ENCODE data around the gene MEIS1. TPM values are rescaled to one million over a fixed set of nuclear protein-coding genes. Genes with fewer than 3 reads are reported as not detected.

MEIS1 gene
- total RNA-seq, 3 donors from 2014 or later (not counting 1 experiment from before 2014, with no cell fraction given), result 2.0 to 5.4 (median 3.6) TPM

DNA sequence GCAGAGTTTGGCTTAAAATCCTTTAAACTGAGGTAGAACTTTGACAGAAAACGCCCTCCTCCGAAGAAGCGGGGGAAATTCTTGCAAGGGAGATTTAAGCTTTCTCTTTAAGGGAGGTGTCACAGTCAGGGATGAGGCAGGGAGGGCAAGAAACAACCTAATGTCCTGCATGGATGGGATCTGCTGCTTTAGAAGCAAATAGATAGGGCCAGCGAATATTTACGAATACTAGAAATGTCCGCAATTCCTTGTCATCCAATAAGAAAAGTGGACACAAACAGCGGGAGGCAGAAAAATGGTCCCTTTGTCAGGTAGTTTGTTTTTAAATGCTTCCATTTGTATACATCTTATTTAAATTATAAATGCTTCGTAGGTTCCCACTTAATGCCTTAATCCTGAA lies 12.0 kb downstream of the MEIS1 start:
- DNase-seq (no peak), ATAC-seq (no peak)
- WGBS (ENCODE audit: insufficient coverage), result 77% methylated on average over 7 of the region's 8 CpGs
- Mint-ChIP-seq H3K4me1 (no peaks in the 10 kb centered on the region), H3K4me3 (no peak overlapping the region), H3K27me3 (ENCODE audit: low read depth in 2 of 2) (peaks cover 21 to 34% of the 10 kb centered on the region in 2 donors), H3K9me3 (no peaks in the 10 kb centered on the region), H3K27ac (no peak overlapping the region), H3K36me3 (no peaks in the 10 kb centered on the region)
- Histone ChIP-seq H3K27ac (ENCODE audit: low read length) (no peak overlapping the region), H3K4me3 (ENCODE audit: low read length) (no peak overlapping the region), H3K36me3 (ENCODE audit: control insufficient read depth, insufficient read depth, low read length) (no peaks in the 10 kb centered on the region), H3K4me1 (ENCODE audit: control insufficient read depth, insufficient read depth, low read length) (peaks cover 9% of the 10 kb centered on the region), H3K27me3 (ENCODE audit: control insufficient read depth, insufficient read depth, low read length) (peaks cover 13% of the 10 kb centered on the region), H3K9me3 (ENCODE audit: control insufficient read depth, insufficient read depth, low read length) (peaks cover 2% of the 10 kb centered on the region)
- TF ChIP-seq, protein P1, sequence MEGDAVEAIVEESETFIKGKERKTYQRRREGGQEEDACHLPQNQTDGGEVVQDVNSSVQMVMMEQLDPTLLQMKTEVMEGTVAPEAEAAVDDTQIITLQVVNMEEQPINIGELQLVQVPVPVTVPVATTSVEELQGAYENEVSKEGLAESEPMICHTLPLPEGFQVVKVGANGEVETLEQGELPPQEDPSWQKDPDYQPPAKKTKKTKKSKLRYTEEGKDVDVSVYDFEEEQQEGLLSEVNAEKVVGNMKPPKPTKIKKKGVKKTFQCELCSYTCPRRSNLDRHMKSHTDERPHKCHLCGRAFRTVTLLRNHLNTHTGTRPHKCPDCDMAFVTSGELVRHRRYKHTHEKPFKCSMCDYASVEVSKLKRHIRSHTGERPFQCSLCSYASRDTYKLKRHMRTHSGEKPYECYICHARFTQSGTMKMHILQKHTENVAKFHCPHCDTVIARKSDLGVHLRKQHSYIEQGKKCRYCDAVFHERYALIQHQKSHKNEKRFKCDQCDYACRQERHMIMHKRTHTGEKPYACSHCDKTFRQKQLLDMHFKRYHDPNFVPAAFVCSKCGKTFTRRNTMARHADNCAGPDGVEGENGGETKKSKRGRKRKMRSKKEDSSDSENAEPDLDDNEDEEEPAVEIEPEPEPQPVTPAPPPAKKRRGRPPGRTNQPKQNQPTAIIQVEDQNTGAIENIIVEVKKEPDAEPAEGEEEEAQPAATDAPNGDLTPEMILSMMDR (IDR thresholded peaks at IDR 0.05), result no peak
- intact Hi-C loops (cut with micrococcal nuclease), result no loop called here

DNA sequence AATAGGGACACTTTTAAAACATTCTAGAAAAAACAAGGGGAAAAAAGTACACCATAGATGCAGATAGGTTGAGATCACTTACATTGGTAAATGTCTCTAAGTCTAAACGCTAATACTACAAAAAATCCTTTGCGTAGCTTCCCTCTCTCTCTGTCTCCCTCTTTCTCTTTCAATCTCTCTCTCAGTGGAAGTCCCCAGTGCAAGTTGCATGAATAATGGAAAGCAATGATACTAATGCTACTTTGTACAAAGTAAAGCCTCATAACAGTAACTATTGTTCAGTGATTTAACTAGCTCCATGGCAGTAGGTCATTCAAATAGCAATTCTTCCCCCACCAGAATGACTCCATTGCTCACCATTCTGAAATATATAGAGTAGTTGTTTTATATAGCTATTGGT lies 12.8 kb downstream of the MEIS1 start:
- intact Hi-C loops (cut with micrococcal nuclease), result no loop called here
- no peak for ATAC-seq
- Histone ChIP-seq H3K4me1 (ENCODE audit: control insufficient read depth, insufficient read depth, low read length) (peaks cover 9% of the 10 kb centered on the region), H3K27ac (ENCODE audit: low read length) (no peak overlapping the region), H3K9me3 (ENCODE audit: control insufficient read depth, insufficient read depth, low read length) (peaks cover 2% of the 10 kb centered on the region), H3K4me3 (ENCODE audit: low read length) (no peak overlapping the region), H3K27me3 (ENCODE audit: control insufficient read depth, insufficient read depth, low read length) (peaks cover 13% of the 10 kb centered on the region), H3K36me3 (ENCODE audit: control insufficient read depth, insufficient read depth, low read length) (no peaks in the 10 kb centered on the region)
- H3K27ac Mint-ChIP-seq, result no peak overlapping the region
- no peak for DNase-seq
- no peaks in the 10 kb centered on the region for H3K36me3 Mint-ChIP-seq
- H3K4me1 Mint-ChIP-seq, result no peaks in the 10 kb centered on the region
- TF ChIP-seq, protein P1 (IDR thresholded peaks at IDR 0.05), result no peak
- WGBS (ENCODE audit: insufficient coverage), result 80% methylated on average over 2 of the region's 2 CpGs
- H3K27me3 Mint-ChIP-seq (ENCODE audit: low read depth in 2 of 2), result peaks cover 18 to 29% of the 10 kb centered on the region in 2 donors
- H3K4me3 Mint-ChIP-seq, result no peak overlapping the region
- H3K9me3 Mint-ChIP-seq, result no peaks in the 10 kb centered on the region

DNA sequence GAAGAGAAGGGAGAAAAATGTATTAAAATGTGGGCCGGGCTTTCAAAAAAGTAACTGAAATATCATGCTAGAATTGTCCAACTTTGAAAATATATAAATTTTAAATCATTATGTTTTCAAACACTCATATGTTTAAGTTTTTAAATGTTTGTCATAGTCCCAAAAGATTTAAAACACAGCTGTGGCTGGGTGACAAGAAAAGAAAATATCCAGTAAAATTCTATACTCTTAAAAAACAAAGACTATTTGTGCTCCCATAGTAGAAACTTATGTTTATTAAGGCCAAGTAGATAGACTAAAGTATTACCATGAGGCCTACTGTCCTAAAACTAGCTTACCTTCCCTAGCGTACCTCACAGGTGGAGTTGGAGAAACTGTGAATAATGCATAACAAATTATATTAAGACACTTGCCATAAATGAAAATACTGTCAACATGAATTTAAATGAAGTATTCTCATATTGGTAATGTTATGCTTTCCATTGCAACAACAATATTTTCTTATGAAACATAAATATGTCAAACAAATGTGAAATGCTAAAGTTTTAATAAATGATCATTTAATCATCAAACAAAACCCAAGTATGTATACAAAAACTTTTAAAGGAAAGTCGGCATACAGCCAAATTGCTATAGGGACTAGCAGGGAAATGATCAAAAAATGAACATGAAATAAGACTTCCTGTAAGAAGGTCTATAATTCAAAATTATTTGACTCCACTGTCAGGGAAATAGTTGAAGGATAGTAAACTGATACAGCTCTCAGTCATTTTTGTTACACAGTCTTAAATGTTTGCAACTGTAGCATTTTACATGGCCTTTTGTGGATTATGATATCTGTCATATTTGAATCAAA lies 13.4 kb downstream of the MEIS1 start:
- WGBS (ENCODE audit: insufficient coverage), result 20% methylated on average over 1 of the region's 3 CpGs
- DNase-seq (no peak), ATAC-seq (no peak)
- H3K4me1 ChIP-seq (ENCODE audit: control insufficient read depth, insufficient read depth, low read length), result peaks cover 9% of the 10 kb centered on the region
- Mint-ChIP-seq H3K4me1 (no peaks in the 10 kb centered on the region), H3K9me3 (no peaks in the 10 kb centered on the region), H3K27ac (no peak overlapping the region), H3K4me3 (no peak overlapping the region), H3K27me3 (ENCODE audit: low read depth in 2 of 2) (peaks cover 16 to 22% of the 10 kb centered on the region in 2 donors), H3K36me3 (no peaks in the 10 kb centered on the region)
- intact Hi-C loops (cut with micrococcal nuclease), result no loop called here
- no peaks in the 10 kb centered on the region for H3K36me3 ChIP-seq (ENCODE audit: control insufficient read depth, insufficient read depth, low read length)
- peaks cover 2% of the 10 kb centered on the region for H3K9me3 ChIP-seq (ENCODE audit: control insufficient read depth, insufficient read depth, low read length)
- H3K4me3 ChIP-seq (ENCODE audit: low read length), result no peak overlapping the region
- no peak overlapping the region for H3K27ac ChIP-seq (ENCODE audit: low read length)
- TF ChIP-seq, protein P1 (IDR thresholded peaks at IDR 0.05), result no peak
- H3K27me3 ChIP-seq (ENCODE audit: control insufficient read depth, insufficient read depth, low read length), result peaks cover 13% of the 10 kb centered on the region

DNA sequence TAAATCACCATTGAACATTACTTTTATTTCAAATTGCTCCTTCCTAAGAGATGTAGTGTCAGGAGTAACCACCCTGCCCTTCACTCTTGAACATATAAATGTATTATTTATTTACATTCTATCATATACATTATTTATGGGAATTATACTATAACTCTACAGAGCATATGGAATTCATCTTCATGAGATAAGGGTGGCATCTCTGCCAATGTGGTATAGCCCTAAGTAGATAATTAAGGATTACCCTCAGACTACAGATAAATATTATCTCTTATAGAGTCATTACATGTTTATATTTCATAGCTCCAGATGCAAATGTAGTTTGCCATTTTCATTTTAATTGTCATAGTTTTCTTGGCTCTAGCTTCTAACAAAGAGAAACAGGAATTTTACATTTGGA lies 17.3 kb downstream of the MEIS1 start:
- DNase-seq (no peak), ATAC-seq (no peak)
- H3K27me3 Mint-ChIP-seq (ENCODE audit: low read depth in 2 of 2), result peaks cover 8 to 9% of the 10 kb centered on the region in 2 donors
- H3K4me1 ChIP-seq (ENCODE audit: control insufficient read depth, insufficient read depth, low read length), result no peaks in the 10 kb centered on the region
- no peak overlapping the region for H3K4me3 ChIP-seq (ENCODE audit: low read length)
- intact Hi-C loops (cut with micrococcal nuclease), result no loop called here
- no peaks in the 10 kb centered on the region for H3K9me3 ChIP-seq (ENCODE audit: control insufficient read depth, insufficient read depth, low read length)
- peaks cover 2% of the 10 kb centered on the region for H3K27me3 ChIP-seq (ENCODE audit: control insufficient read depth, insufficient read depth, low read length)
- no peak overlapping the region for H3K4me3 Mint-ChIP-seq
- H3K4me1 Mint-ChIP-seq, result no peaks in the 10 kb centered on the region
- H3K36me3 Mint-ChIP-seq, result no peaks in the 10 kb centered on the region
- TF ChIP-seq, protein P1 (IDR thresholded peaks at IDR 0.05), result no peak
- H3K36me3 ChIP-seq (ENCODE audit: control insufficient read depth, insufficient read depth, low read length), result no peaks in the 10 kb centered on the region
- H3K9me3 Mint-ChIP-seq, result no peaks in the 10 kb centered on the region
- no peak overlapping the region for H3K27ac ChIP-seq (ENCODE audit: low read length)
- H3K27ac Mint-ChIP-seq, result no peak overlapping the region

Data from natural killer cell (primary cell).